Activated CD4-positive, alpha-beta T cell treated with anti-CD3 and anti-CD28 coated beads, Interleukin-2, amount 50 U/mL, for 16 hours (primary cell): ENCODE results near the gene NPHS1.
A peak's percentile ranks its signal among the peaks of the same experiment; 100 is the strongest.

Source experiments
- DNase-seq: peaks from one replicate; pipeline ENCODE4 v3.0.0-alpha.2; 2020

The NPHS1 gene

GRCh38 chr19:35879068-35879467 is 26.8 kb upstream of the NPHS1 start:
- no peak for DNase-seq

- DNase-seq: no peak
Measured at GRCh38 chr19:35874392-35874930, 22.2 kb upstream of the NPHS1 start.

- DNase-seq: no peak
Measured at GRCh38 chr19:35872180-35872579, 19.9 kb upstream of the NPHS1 start.

GRCh38 chr19:35871611-35872010 is 19.3 kb upstream of the NPHS1 start:
- no peak for DNase-seq

GRCh38 chr19:35870798-35871197 is 18.5 kb upstream of the NPHS1 start:
- no peak for DNase-seq

GRCh38 chr19:35870124-35870736 is 17.9 kb upstream of the NPHS1 start:
- peak; percentile 77 for DNase-seq

- DNase-seq: peak; percentile 91
Measured at GRCh38 chr19:35869327-35870123, 17.2 kb upstream of the NPHS1 start.

- DNase-seq: no peak
Measured at GRCh38 chr19:35868823-35869326, 16.6 kb upstream of the NPHS1 start.

GRCh38 chr19:35868172-35868822 is 16.0 kb upstream of the NPHS1 start, which contains the start of gene APLP1:
Gene APLP1 (plus strand): TSS chr19:35868574. CDS start chr19:35868637, 63 bp downstream.
- peak; percentile 56 for DNase-seq

GRCh38 chr19:35863018-35863417 is 10.7 kb upstream of the NPHS1 start:
- DNase-seq: no peak

- DNase-seq: no peak
Measured at GRCh38 chr19:35862528-35862927, 10.2 kb upstream of the NPHS1 start.

- DNase-seq: no peak
Measured at GRCh38 chr19:35861640-35862160, 9.4 kb upstream of the NPHS1 start.

- no peak for DNase-seq
Measured at GRCh38 chr19:35860818-35861639, 8.7 kb upstream of the NPHS1 start.

- no peak for DNase-seq
Measured at GRCh38 chr19:35860436-35860817, 8.1 kb upstream of the NPHS1 start.

GRCh38 chr19:35859414-35859813 is 7.1 kb upstream of the NPHS1 start:
- no peak for DNase-seq

GRCh38 chr19:35858311-35858710 is 6.0 kb upstream of the NPHS1 start:
- DNase-seq: no peak

GRCh38 chr19:35856546-35857149 is 4.3 kb upstream of the NPHS1 start, which contains the start of gene KIRREL2:
Gene KIRREL2 (plus strand): TSS chr19:35856911. CDS start chr19:35857120, 209 bp downstream.
- DNase-seq: no peak

- no peak for DNase-seq
Measured at GRCh38 chr19:35853038-35853756, 893 bp upstream of the NPHS1 start.

GRCh38 chr19:35851213-35852028 is 883 bp downstream of the NPHS1 start:
- DNase-seq: no peak

GRCh38 chr19:35848919-35849505 is 3.3 kb downstream of the NPHS1 start:
- DNase-seq: no peak
